ENCODE measurements around the gene KRT33A.

KRT33A gene

GRCh38 chr17:41301204-41301790 is 49.3 kb downstream of the KRT33A start:
- DNase-seq: no peak

GRCh38 chr17:41298458-41299135 is 52.0 kb downstream of the KRT33A start:
- DNase-seq: no peak

GRCh38 chr17:41296846-41297245 is 53.8 kb downstream of the KRT33A start:
- no peak for DNase-seq
